Upper lobe of right lung (tissue), 1 donor: ENCODE results near the gene CPED1. TPM values are rescaled to one million over a fixed set of nuclear protein-coding genes. Genes with fewer than 3 reads are reported as not detected.

ENCODE experiments used
- ATAC-seq: fragments of 200-7000 bp; cut with Tn5 transposase; one replicate; pipeline ENCODE4 v1.9.1; 2020; ENCODE audit warnings: mild to moderate bottlenecking, moderate library complexity
- DNase-seq: peaks from one replicate; pipeline ENCODE4 v3.0.0-alpha.2; 2020
- H3K27ac ChIP-seq: fragments of 200-600 bp; one replicate; pipeline ENCODE4 v1.8.0; 2022
- H3K27me3 ChIP-seq: fragments of 200-600 bp; one replicate; pipeline ENCODE4 v1.8.0; 2022; ENCODE audit warnings: mild to moderate bottlenecking
- H3K36me3 ChIP-seq: fragments of 200-600 bp; one replicate; pipeline ENCODE4 v1.8.0; 2022
- H3K4me1 ChIP-seq: fragments of 200-600 bp; one replicate; pipeline ENCODE4 v1.8.0; 2022
- H3K4me3 ChIP-seq: fragments of 200-600 bp; one replicate; pipeline ENCODE4 v1.8.0; 2022; ENCODE audit warnings: mild to moderate bottlenecking
- H3K9me3 ChIP-seq: fragments of 200-600 bp; one replicate; pipeline ENCODE4 v1.8.0; 2022
- CTCF ChIP-seq: fragments of 200-600 bp; IDR thresholded peaks from one replicate; pipeline ENCODE4 v1.8.0; 2022; ENCODE audit warnings: antibody characterized with exemption
- intact Hi-C: fragments of 100-400 bp; cut with DNase I; formaldehyde crosslinking; loops from one replicate; pipeline ENCODE4 v1.11.0; 2022
- total RNA-seq: library from RNA; stranded (reverse); fragmentation: NEBNext Ultra II Directional; extraction: Animal tissue kit (Norgen Biotek cat#: 25700); gene quantifications from one replicate; pipeline ENCODE4 v1.2.1, GENCODE V29; 2021
- donor health status: DM: no; HTN: yes; CAD: no; lungs with severe emphysema.

Gene CPED1
- total RNA-seq, 1 donor from 2014 or later = 39.2 TPM

- H3K36me3 ChIP-seq = no peaks in the 10 kb centered on the region
- H3K27ac ChIP-seq = no peak overlapping the region
- intact Hi-C loops = loop anchor here (5.0 kb wide), 1 partner anchor 138 kb away; no protein-coding TSS in a partner anchor
- H3K27me3 ChIP-seq = no peaks in the 10 kb centered on the region
- H3K4me3 ChIP-seq = no peak overlapping the region
- H3K9me3 ChIP-seq = no peaks in the 10 kb centered on the region
- peaks cover 7% of the 10 kb centered on the region for H3K4me1 ChIP-seq
- no peak for ATAC-seq
- no peak for TF ChIP-seq CTCF
- no peak for DNase-seq
Measured at GRCh38 chr7:120944826-120945562, 43.5 kb upstream of the CPED1 start.

- intact Hi-C loops = no loop called here
- no peaks in the 10 kb centered on the region for H3K9me3 ChIP-seq
- no peak for ATAC-seq
Measured at GRCh38 chr7:120947980-120948379, 40.5 kb upstream of the CPED1 start.

GRCh38 chr7:120949393-120949911 is 39.1 kb upstream of the CPED1 start:
- intact Hi-C loops = no loop called here

More at GRCh38 chr7:120947980-120948379, 40.5 kb upstream of the CPED1 start:
- H3K36me3 ChIP-seq = no peaks in the 10 kb centered on the region
- peaks cover 17% of the 10 kb centered on the region for H3K4me1 ChIP-seq
- H3K27me3 ChIP-seq = no peaks in the 10 kb centered on the region
- TF ChIP-seq CTCF = no peak
- no peak for DNase-seq
- no peak overlapping the region for H3K4me3 ChIP-seq
- no peak overlapping the region for H3K27ac ChIP-seq

GRCh38 chr7:120949998-120950538 is 38.4 kb upstream of the CPED1 start:
- peak overlapping the region; percentile 75 for H3K4me3 ChIP-seq
- ATAC-seq (no peak), DNase-seq (no peak)
- no peaks in the 10 kb centered on the region for H3K27me3 ChIP-seq
- peak overlapping the region; percentile 95 for H3K27ac ChIP-seq
- peaks cover 17% of the 10 kb centered on the region for H3K4me1 ChIP-seq
- TF ChIP-seq CTCF = no peak
- H3K36me3 ChIP-seq = peaks cover 12% of the 10 kb centered on the region
- no peaks in the 10 kb centered on the region for H3K9me3 ChIP-seq
- intact Hi-C loops = no loop called here

More at GRCh38 chr7:120949393-120949911, 39.1 kb upstream of the CPED1 start:
- no peaks in the 10 kb centered on the region for H3K27me3 ChIP-seq
- ATAC-seq = no peak
- no peak for TF ChIP-seq CTCF
- peaks cover 6% of the 10 kb centered on the region for H3K36me3 ChIP-seq
- peak overlapping the region; percentile 75 for H3K4me3 ChIP-seq
- H3K4me1 ChIP-seq = peaks cover 17% of the 10 kb centered on the region
- peak overlapping the region; percentile 95 for H3K27ac ChIP-seq
- DNase-seq = no peak
- no peaks in the 10 kb centered on the region for H3K9me3 ChIP-seq

- H3K27me3 ChIP-seq = no peaks in the 10 kb centered on the region
- intact Hi-C loops = no loop called here
- DNase-seq = peak; percentile 97
- H3K9me3 ChIP-seq = no peaks in the 10 kb centered on the region
- peaks cover 17% of the 10 kb centered on the region for H3K4me1 ChIP-seq
- peaks cover 19% of the 10 kb centered on the region for H3K36me3 ChIP-seq
- H3K27ac ChIP-seq = peak within 1 kb of the TSS; percentile 95
- TF ChIP-seq CTCF = no peak
- H3K4me3 ChIP-seq = peak within 1 kb of the TSS; percentile 75
- ATAC-seq = peak; percentile 97
Measured at GRCh38 chr7:120950539-120951308, 37.8 kb upstream of the CPED1 start, which contains the start of gene ING3. Gene ING3, plus strand, starts transcription at chr7:120950777. Its CDS starts 120 bp downstream, at chr7:120950897.
